OCI-LY3 (cell line): ENCODE results near the gene C11orf16.

ENCODE experiments used
- H2AFZ ChIP-seq: fragments of 200-600, 300-600 bp; shearing (Covaris generic); 2 replicates; pipeline ENCODE4 v1.6.0; 2014; ENCODE audit warnings: antibody characterized with exemption, low read depth, low read length
- H3K27ac ChIP-seq: fragments of 200-600, 300-600 bp; sonication (generic); 2 replicates; pipeline ENCODE4 v1.5.1; 2014; ENCODE audit warnings: mild to moderate bottlenecking, low read length, moderate library complexity, mixed read lengths
- H3K27me3 ChIP-seq: fragments of 200-600, 300-600 bp; sonication (generic); 2 replicates; pipeline ENCODE4 v1.6.1; 2014; ENCODE audit warnings: low read depth, low read length, mixed read lengths
- H3K36me3 ChIP-seq: fragments of 200-600, 300-600 bp; sonication (generic); replicated peaks from 2 replicates; pipeline ENCODE3; 2014; ENCODE audit warnings: low read depth, low read length, mixed read lengths
- H3K4me1 ChIP-seq: fragments of 300-600, 200-600 bp; sonication (generic); 2 replicates; pipeline ENCODE4 v1.6.1; 2014; ENCODE audit warnings: low read length, mixed read lengths
- H3K4me2 ChIP-seq: fragments of 200-600, 300-600 bp; sonication (generic); 2 replicates; pipeline ENCODE4 v1.6.1; 2014; ENCODE audit warnings: low read length, mixed read lengths
- H3K4me3 ChIP-seq: fragments of 300-600, 200-600 bp; sonication (generic); 2 replicates; pipeline ENCODE4 v1.5.1; 2014; ENCODE audit warnings: antibody characterized with exemption, mild to moderate bottlenecking, low read length, moderate library complexity
- H3K79me2 ChIP-seq: fragments of 300-600, 200-600 bp; shearing (Covaris generic); 2 replicates; pipeline ENCODE4 v1.6.1; 2014; ENCODE audit warnings: mild to moderate bottlenecking, low read length, mixed read lengths
- H3K9ac ChIP-seq: fragments of 300-600, 200-600 bp; shearing (Covaris generic); 2 replicates; pipeline ENCODE4 v1.6.0; 2014; ENCODE audit warnings: mild to moderate bottlenecking, low read length, moderate library complexity
- H3K9me3 ChIP-seq: fragments of 200-600, 300-600 bp; shearing (Covaris generic); 2 replicates; pipeline ENCODE4 v1.6.1; 2014; ENCODE audit warnings: low read length, mixed read lengths; ENCODE audit not compliant: insufficient read depth
- H4K20me1 ChIP-seq: fragments of 200-600, 300-600 bp; sonication (generic); 2 replicates; pipeline ENCODE4 v1.6.1; 2016; ENCODE audit warnings: low read length, mixed read lengths; ENCODE audit not compliant: insufficient read depth
- EZH2phosphoT487 ChIP-seq: fragments of 200-600 bp; shearing (Covaris generic); IDR thresholded peaks from 2 replicates; pipeline ENCODE4 v1.6.1; 2018; ENCODE audit warnings: antibody characterized with exemption, mixed run types, low read depth
- TF ChIP-seq, protein P1 (sequence below): fragments of 200-600, 300-600 bp; sonication (generic); IDR thresholded peaks from 2 replicates; pipeline ENCODE4 v1.5.1; 2014; ENCODE audit warnings: antibody characterized with exemption, low read length, low read depth

The C11orf16 gene

DNA sequence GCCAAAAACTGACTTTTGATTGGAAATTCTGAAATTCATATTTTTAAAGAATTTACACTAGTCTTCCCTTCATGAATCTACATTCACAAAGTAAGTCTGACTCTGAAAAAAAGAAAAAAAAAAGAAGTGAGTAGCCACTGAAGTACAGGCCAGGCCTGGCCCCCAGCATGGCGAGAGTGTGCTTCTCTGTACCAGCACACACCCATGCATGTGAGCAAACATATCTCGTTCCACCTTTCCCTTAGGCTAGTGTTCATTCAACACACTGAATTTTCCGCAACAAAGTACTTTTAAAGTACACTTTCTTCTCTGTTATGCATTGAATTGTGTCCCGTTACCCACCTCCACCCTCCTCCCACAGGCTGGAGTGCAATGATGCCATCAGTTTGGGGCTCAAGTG is 4.5 kb downstream of the C11orf16 start:
- Histone ChIP-seq H3K4me3 (no peak overlapping the region), H3K27ac (no peak overlapping the region), H3K9ac (no peak overlapping the region), H3K4me2 (no peak overlapping the region), H3K79me2 (no peaks in the 10 kb centered on the region), H3K27me3 (no peaks in the 10 kb centered on the region), H3K4me1 (no peaks in the 10 kb centered on the region), H3K36me3 (no peaks in the 10 kb centered on the region), H3K9me3 (no peaks in the 10 kb centered on the region), H2AFZ (no peak overlapping the region), H4K20me1 (no peaks in the 10 kb centered on the region)
- TF ChIP-seq, protein P1, sequence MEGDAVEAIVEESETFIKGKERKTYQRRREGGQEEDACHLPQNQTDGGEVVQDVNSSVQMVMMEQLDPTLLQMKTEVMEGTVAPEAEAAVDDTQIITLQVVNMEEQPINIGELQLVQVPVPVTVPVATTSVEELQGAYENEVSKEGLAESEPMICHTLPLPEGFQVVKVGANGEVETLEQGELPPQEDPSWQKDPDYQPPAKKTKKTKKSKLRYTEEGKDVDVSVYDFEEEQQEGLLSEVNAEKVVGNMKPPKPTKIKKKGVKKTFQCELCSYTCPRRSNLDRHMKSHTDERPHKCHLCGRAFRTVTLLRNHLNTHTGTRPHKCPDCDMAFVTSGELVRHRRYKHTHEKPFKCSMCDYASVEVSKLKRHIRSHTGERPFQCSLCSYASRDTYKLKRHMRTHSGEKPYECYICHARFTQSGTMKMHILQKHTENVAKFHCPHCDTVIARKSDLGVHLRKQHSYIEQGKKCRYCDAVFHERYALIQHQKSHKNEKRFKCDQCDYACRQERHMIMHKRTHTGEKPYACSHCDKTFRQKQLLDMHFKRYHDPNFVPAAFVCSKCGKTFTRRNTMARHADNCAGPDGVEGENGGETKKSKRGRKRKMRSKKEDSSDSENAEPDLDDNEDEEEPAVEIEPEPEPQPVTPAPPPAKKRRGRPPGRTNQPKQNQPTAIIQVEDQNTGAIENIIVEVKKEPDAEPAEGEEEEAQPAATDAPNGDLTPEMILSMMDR: no peak
- TF ChIP-seq EZH2phosphoT487: no peak

DNA sequence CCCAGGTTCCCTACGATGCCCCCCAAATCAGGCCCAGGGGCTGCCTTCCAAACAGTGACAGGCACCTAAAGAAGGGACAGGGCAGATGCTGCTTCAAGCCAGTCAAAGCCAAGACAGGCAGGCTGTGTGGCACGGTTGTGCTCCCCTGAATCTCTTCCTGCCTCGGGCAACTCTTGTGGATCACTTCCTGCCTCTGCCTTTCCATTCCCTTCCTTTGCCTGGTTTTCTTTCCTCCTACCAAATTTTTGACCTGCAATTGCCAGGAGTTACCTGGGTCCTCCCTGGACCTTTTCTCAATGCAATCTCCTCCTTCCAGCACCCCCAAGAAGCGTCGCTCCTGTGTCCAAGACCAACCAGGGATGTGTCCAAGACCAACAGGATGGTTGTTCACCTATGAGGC is 5.5 kb downstream of the C11orf16 start:
- H3K36me3 ChIP-seq: no peaks in the 10 kb centered on the region
- H3K4me2 ChIP-seq: no peak overlapping the region
- no peak overlapping the region for H3K9ac ChIP-seq
- no peaks in the 10 kb centered on the region for H3K4me1 ChIP-seq
- H4K20me1 ChIP-seq: no peaks in the 10 kb centered on the region
- no peak overlapping the region for H2AFZ ChIP-seq
- H3K27ac ChIP-seq: no peak overlapping the region
- no peak overlapping the region for H3K4me3 ChIP-seq
- H3K79me2 ChIP-seq: no peaks in the 10 kb centered on the region
- no peaks in the 10 kb centered on the region for H3K9me3 ChIP-seq
- TF ChIP-seq, protein P1: no peak
- no peak for TF ChIP-seq EZH2phosphoT487
- H3K27me3 ChIP-seq: no peaks in the 10 kb centered on the region

DNA sequence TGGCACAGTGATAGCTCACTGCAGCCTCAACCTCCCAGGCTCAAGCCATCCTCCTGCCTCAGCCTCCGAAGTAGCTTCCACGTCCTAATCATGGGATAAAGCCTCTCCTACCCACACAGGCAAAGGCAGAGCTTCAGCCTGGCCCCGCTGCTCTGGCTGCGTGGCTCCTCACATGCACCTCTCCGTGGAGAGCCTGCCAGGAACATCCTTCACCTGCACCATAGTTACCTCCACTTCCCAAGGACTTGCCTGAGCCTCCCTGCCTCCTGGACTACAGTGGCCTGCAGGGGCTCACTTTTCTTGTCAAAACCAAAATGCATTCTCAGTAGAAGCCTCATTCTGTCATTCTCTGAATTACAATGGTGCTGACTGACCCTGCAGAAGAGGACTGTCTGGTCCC is 6.5 kb downstream of the C11orf16 start:
- Histone ChIP-seq H3K27me3 (no peaks in the 10 kb centered on the region), H3K4me3 (no peak overlapping the region), H3K4me2 (no peak overlapping the region), H3K9me3 (no peaks in the 10 kb centered on the region), H3K4me1 (no peaks in the 10 kb centered on the region), H3K9ac (no peak overlapping the region), H2AFZ (no peak overlapping the region), H3K36me3 (no peaks in the 10 kb centered on the region), H3K79me2 (no peaks in the 10 kb centered on the region), H4K20me1 (no peaks in the 10 kb centered on the region), H3K27ac (no peak overlapping the region)
- no peak for TF ChIP-seq EZH2phosphoT487
- TF ChIP-seq, protein P1: no peak

DNA sequence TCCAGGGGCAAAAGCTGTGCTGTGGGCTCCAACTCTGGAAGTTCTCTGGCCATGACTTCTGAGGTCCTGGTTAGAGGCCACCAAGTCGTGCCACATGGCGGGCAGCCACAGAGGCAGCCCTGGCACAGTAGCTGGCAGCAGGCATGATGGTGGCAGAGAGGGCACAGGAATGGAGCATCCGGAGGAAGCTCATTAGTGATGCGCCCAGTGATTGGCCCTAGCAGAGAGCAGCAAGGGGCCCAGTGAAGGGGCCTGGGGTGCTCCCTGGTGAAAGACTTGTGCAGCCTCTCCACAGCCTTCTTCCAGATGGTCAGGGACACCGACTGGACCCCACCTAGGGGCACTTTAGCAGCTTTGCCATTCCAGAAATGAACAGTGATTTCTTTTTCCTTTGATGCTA is 7.0 kb downstream of the C11orf16 start:
- Histone ChIP-seq H3K4me2 (no peak overlapping the region), H3K27ac (no peak overlapping the region), H2AFZ (no peak overlapping the region), H3K27me3 (no peaks in the 10 kb centered on the region), H3K9ac (no peak overlapping the region), H3K4me3 (no peak overlapping the region), H3K36me3 (no peaks in the 10 kb centered on the region), H3K9me3 (no peaks in the 10 kb centered on the region), H3K4me1 (no peaks in the 10 kb centered on the region), H3K79me2 (no peaks in the 10 kb centered on the region), H4K20me1 (no peaks in the 10 kb centered on the region)
- no peak for TF ChIP-seq EZH2phosphoT487
- TF ChIP-seq, protein P1: no peak
